Astrocyte (in vitro differentiated cells and primary cell): Measurements from ENCODE around the gene CLEC4C. TPM values are rescaled to one million over a fixed set of nuclear protein-coding genes. Genes with fewer than 3 reads are reported as not detected.

Experiments
- DNase-seq: peaks from one replicate; pipeline ENCODE4 v3.0.0-alpha.2; 2010; ENCODE audit warnings: low read depth
- FAIRE-seq: peaks from 2 replicates; lab custom pipeline; 2011; peaks lifted over from hg19 to GRCh38; lab: Jason Lieb, UNC
- H2AFZ ChIP-seq: 2 replicates; pipeline ENCODE4 v1.6.0; 2012; ENCODE audit warnings: low read depth, low read length, inconsistent platforms
- H3K27ac ChIP-seq: 2 replicates; pipeline ENCODE4 v1.5.1; 2011; ENCODE audit warnings: low read depth, low read length, inconsistent platforms
- H3K27me3 ChIP-seq: 2 replicates; pipeline ENCODE4 v1.6.0; 2011; ENCODE audit warnings: low read length, inconsistent platforms; ENCODE audit not compliant: insufficient read depth
- H3K36me3 ChIP-seq: 2 replicates; pipeline ENCODE4 v1.5.1; 2011; ENCODE audit warnings: low read length, inconsistent platforms; ENCODE audit not compliant: insufficient read depth
- H3K4me1 ChIP-seq: 2 replicates; pipeline ENCODE4 v1.5.1; 2011; ENCODE audit warnings: low read length, inconsistent platforms; ENCODE audit not compliant: insufficient read depth
- H3K4me2 ChIP-seq: 2 replicates; pipeline ENCODE4 v1.6.0; 2012; ENCODE audit warnings: low read length, inconsistent platforms
- H3K4me3 ChIP-seq: 2 replicates; pipeline ENCODE4 v1.5.1; 2011; ENCODE audit warnings: low read depth, mild to moderate bottlenecking, low read length, inconsistent platforms; ENCODE audit not compliant: insufficient read depth
- H3K79me2 ChIP-seq: 2 replicates; pipeline ENCODE4 v1.6.0; 2012; ENCODE audit warnings: mild to moderate bottlenecking, low read length, inconsistent platforms; ENCODE audit not compliant: insufficient read depth
- H3K9ac ChIP-seq: 2 replicates; pipeline ENCODE4 v1.6.0; 2012; ENCODE audit warnings: mild to moderate bottlenecking, low read length, inconsistent platforms
- H3K9me3 ChIP-seq: 2 replicates; pipeline ENCODE4 v1.5.1; 2012; ENCODE audit warnings: low read depth, mild to moderate bottlenecking, low read length, inconsistent platforms; ENCODE audit not compliant: insufficient read depth
- H4K20me1 ChIP-seq: 2 replicates; pipeline ENCODE4 v1.6.0; 2012; ENCODE audit warnings: low read length, inconsistent platforms; ENCODE audit not compliant: insufficient read depth
- H3K27ac Mint-ChIP-seq: one replicate; pipeline ENCODE4 v1.8.0; 2021; ENCODE audit warnings: mild to moderate bottlenecking, mixed read lengths; ENCODE audit not compliant: unreplicated experiment
- H3K27me3 Mint-ChIP-seq: one replicate; pipeline ENCODE4 v1.8.0; 2021; ENCODE audit warnings: low read depth, mixed read lengths; ENCODE audit not compliant: unreplicated experiment
- H3K36me3 Mint-ChIP-seq: one replicate; pipeline ENCODE4 v1.8.0; 2021; ENCODE audit warnings: low read depth, mixed read lengths; ENCODE audit not compliant: unreplicated experiment
- H3K4me1 Mint-ChIP-seq: one replicate; pipeline ENCODE4 v1.8.0; 2021; ENCODE audit warnings: low read depth, mixed read lengths; ENCODE audit not compliant: unreplicated experiment
- H3K4me3 Mint-ChIP-seq: one replicate; pipeline ENCODE4 v1.8.0; 2021; ENCODE audit warnings: mild to moderate bottlenecking, moderate library complexity, mixed read lengths; ENCODE audit not compliant: unreplicated experiment
- H3K9me3 Mint-ChIP-seq: one replicate; pipeline ENCODE4 v1.8.0; 2021; ENCODE audit warnings: mild to moderate bottlenecking, mixed read lengths; ENCODE audit not compliant: unreplicated experiment
- EZH2 ChIP-seq: IDR thresholded peaks from 2 replicates; pipeline ENCODE4 v1.6.1; 2012; ENCODE audit warnings: mild to moderate bottlenecking, low read length, inconsistent platforms; ENCODE audit not compliant: insufficient read depth
- total RNA-seq: library from RNA; stranded (reverse); gene quantifications from 2 replicates; pipeline ENCODE4 v1.2.1, GENCODE V29; 2021
- TF ChIP-seq, protein P1 (sequence below): IDR thresholded peaks from 2 replicates; pipeline ENCODE4 v1.5.1; 2011; ENCODE audit warnings: low read depth, mild to moderate bottlenecking, inconsistent platforms, low read length, moderate library complexity; ENCODE audit not compliant: insufficient read depth

The CLEC4C gene
- total RNA-seq, 1 donor from 2014 or later, result not detected

GRCh38 chr12:7709969-7710675, 37.1 kb downstream of the CLEC4C start:
- Histone ChIP-seq H3K79me2 (no peaks in the 10 kb centered on the region), H2AFZ (no peak overlapping the region), H3K9me3 (no peaks in the 10 kb centered on the region), H3K9ac (no peak overlapping the region), H3K4me3 (no peak overlapping the region), H4K20me1 (no peaks in the 10 kb centered on the region), H3K27me3 (no peaks in the 10 kb centered on the region), H3K4me2 (no peak overlapping the region), H3K36me3 (no peaks in the 10 kb centered on the region), H3K4me1 (no peaks in the 10 kb centered on the region), H3K27ac (no peak overlapping the region)
- Mint-ChIP-seq H3K4me1 (no peaks in the 10 kb centered on the region), H3K27ac (no peak overlapping the region), H3K9me3 (no peaks in the 10 kb centered on the region), H3K4me3 (no peak overlapping the region), H3K36me3 (no peaks in the 10 kb centered on the region), H3K27me3 (no peaks in the 10 kb centered on the region)
- TF ChIP-seq, protein P1, sequence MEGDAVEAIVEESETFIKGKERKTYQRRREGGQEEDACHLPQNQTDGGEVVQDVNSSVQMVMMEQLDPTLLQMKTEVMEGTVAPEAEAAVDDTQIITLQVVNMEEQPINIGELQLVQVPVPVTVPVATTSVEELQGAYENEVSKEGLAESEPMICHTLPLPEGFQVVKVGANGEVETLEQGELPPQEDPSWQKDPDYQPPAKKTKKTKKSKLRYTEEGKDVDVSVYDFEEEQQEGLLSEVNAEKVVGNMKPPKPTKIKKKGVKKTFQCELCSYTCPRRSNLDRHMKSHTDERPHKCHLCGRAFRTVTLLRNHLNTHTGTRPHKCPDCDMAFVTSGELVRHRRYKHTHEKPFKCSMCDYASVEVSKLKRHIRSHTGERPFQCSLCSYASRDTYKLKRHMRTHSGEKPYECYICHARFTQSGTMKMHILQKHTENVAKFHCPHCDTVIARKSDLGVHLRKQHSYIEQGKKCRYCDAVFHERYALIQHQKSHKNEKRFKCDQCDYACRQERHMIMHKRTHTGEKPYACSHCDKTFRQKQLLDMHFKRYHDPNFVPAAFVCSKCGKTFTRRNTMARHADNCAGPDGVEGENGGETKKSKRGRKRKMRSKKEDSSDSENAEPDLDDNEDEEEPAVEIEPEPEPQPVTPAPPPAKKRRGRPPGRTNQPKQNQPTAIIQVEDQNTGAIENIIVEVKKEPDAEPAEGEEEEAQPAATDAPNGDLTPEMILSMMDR, result no peak
- TF ChIP-seq EZH2, result no peak
- FAIRE-seq (no peak), DNase-seq (no peak)

GRCh38 chr12:7705846-7706245, 41.3 kb downstream of the CLEC4C start:
- FAIRE-seq (no peak), DNase-seq (no peak)
- H3K27ac ChIP-seq, result no peak overlapping the region
- H3K36me3 Mint-ChIP-seq, result no peaks in the 10 kb centered on the region
- no peaks in the 10 kb centered on the region for H3K27me3 Mint-ChIP-seq
- H3K79me2 ChIP-seq, result no peaks in the 10 kb centered on the region
- no peaks in the 10 kb centered on the region for H3K27me3 ChIP-seq
- no peak overlapping the region for H3K9ac ChIP-seq
- H3K4me1 ChIP-seq, result no peaks in the 10 kb centered on the region
- H3K9me3 ChIP-seq, result no peaks in the 10 kb centered on the region
- H3K4me1 Mint-ChIP-seq, result no peaks in the 10 kb centered on the region
- no peaks in the 10 kb centered on the region for H3K36me3 ChIP-seq
- no peaks in the 10 kb centered on the region for H3K9me3 Mint-ChIP-seq
- H2AFZ ChIP-seq, result no peak overlapping the region
- H3K4me2 ChIP-seq, result no peak overlapping the region
- TF ChIP-seq EZH2, result no peak
- TF ChIP-seq, protein P1, result no peak
- no peak overlapping the region for H3K4me3 Mint-ChIP-seq
- H3K27ac Mint-ChIP-seq, result no peak overlapping the region
- H3K4me3 ChIP-seq, result no peak overlapping the region
- no peaks in the 10 kb centered on the region for H4K20me1 ChIP-seq

GRCh38 chr12:7695566-7696197, 51.5 kb downstream of the CLEC4C start, which contains the start of gene GDF3:
TSS of gene GDF3 (minus strand) at chr12:7695775. CDS start at chr12:7695728, 47 bp downstream.
- Mint-ChIP-seq H3K27me3 (peaks cover 2% of the 10 kb centered on the region), H3K4me1 (peaks cover 2% of the 10 kb centered on the region), H3K4me3 (no peak within 1 kb of the TSS), H3K36me3 (no peaks in the 10 kb centered on the region), H3K27ac (no peak within 1 kb of the TSS), H3K9me3 (no peaks in the 10 kb centered on the region)
- Histone ChIP-seq H3K9me3 (no peaks in the 10 kb centered on the region), H3K36me3 (no peaks in the 10 kb centered on the region), H3K4me2 (no peak within 1 kb of the TSS), H3K27ac (no peak within 1 kb of the TSS), H3K9ac (no peak within 1 kb of the TSS), H3K4me3 (no peak within 1 kb of the TSS), H4K20me1 (no peaks in the 10 kb centered on the region), H3K4me1 (no peaks in the 10 kb centered on the region), H3K27me3 (no peaks in the 10 kb centered on the region), H3K79me2 (no peaks in the 10 kb centered on the region), H2AFZ (no peak within 1 kb of the TSS)
- no peak for FAIRE-seq
- TF ChIP-seq EZH2, result no peak
- TF ChIP-seq, protein P1, result no peak
- no peak for DNase-seq
